Breast epithelium (tissue), 3 donors: ENCODE results near the gene HAO1.

Source experiments
- POLR2A ChIP-seq: fragments of 450-650 bp; IDR thresholded peaks from one replicate; pipeline ENCODE4 v1.6.1; 2016; ENCODE audit warnings: antibody characterized with exemption, mild to moderate bottlenecking, moderate library complexity
- POLR2AphosphoS5 ChIP-seq, 3 donors: sonication (generic); formaldehyde crosslinking; IDR thresholded peaks; one replicate each; pipeline ENCODE4 v1.6.1; 2017; ENCODE audit warnings: antibody characterized with exemption in 3 of 3
- TF ChIP-seq, protein P1 (sequence below), 3 donors: fragments of 450-650 bp; IDR thresholded peaks; one replicate each; pipeline ENCODE4 v1.5.1; 2016 to 2017; ENCODE audit warnings: antibody characterized with exemption in 3 of 3, mild to moderate bottlenecking in 3 of 3, moderate library complexity in 3 of 3

DNA sequence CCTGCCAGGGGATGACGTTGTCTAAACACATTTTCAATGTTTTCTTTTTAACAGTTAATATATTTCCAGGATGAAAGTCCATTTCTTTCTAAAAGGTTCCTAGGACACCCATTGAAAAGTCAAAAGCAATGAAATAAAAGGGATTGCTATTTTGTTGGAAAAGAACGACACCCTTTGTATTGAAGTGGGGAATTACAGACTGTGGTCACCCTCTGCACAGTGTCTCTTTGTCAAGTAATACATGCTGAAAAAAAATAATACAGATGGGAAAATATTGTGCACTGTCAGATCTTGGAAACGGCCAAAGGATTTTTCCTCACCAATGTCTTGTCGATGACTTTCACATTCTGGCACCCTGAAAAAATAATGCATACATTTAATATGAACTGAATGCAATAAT is 56.9 kb downstream of the HAO1 start:
- TF ChIP-seq, protein P1, sequence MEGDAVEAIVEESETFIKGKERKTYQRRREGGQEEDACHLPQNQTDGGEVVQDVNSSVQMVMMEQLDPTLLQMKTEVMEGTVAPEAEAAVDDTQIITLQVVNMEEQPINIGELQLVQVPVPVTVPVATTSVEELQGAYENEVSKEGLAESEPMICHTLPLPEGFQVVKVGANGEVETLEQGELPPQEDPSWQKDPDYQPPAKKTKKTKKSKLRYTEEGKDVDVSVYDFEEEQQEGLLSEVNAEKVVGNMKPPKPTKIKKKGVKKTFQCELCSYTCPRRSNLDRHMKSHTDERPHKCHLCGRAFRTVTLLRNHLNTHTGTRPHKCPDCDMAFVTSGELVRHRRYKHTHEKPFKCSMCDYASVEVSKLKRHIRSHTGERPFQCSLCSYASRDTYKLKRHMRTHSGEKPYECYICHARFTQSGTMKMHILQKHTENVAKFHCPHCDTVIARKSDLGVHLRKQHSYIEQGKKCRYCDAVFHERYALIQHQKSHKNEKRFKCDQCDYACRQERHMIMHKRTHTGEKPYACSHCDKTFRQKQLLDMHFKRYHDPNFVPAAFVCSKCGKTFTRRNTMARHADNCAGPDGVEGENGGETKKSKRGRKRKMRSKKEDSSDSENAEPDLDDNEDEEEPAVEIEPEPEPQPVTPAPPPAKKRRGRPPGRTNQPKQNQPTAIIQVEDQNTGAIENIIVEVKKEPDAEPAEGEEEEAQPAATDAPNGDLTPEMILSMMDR (IDR thresholded peaks at IDR 0.05): no peak
- TF ChIP-seq POLR2A (no peak), POLR2AphosphoS5 (IDR thresholded peaks at IDR 0.05) (no peak)
